ENCODE measurements around the gene AKNA. TPM values are rescaled to one million over a fixed set of nuclear protein-coding genes. Genes with fewer than 3 reads are reported as not detected.
A peak's percentile ranks its signal among the peaks of the same experiment; 100 is the strongest.

Gene AKNA, protein sequence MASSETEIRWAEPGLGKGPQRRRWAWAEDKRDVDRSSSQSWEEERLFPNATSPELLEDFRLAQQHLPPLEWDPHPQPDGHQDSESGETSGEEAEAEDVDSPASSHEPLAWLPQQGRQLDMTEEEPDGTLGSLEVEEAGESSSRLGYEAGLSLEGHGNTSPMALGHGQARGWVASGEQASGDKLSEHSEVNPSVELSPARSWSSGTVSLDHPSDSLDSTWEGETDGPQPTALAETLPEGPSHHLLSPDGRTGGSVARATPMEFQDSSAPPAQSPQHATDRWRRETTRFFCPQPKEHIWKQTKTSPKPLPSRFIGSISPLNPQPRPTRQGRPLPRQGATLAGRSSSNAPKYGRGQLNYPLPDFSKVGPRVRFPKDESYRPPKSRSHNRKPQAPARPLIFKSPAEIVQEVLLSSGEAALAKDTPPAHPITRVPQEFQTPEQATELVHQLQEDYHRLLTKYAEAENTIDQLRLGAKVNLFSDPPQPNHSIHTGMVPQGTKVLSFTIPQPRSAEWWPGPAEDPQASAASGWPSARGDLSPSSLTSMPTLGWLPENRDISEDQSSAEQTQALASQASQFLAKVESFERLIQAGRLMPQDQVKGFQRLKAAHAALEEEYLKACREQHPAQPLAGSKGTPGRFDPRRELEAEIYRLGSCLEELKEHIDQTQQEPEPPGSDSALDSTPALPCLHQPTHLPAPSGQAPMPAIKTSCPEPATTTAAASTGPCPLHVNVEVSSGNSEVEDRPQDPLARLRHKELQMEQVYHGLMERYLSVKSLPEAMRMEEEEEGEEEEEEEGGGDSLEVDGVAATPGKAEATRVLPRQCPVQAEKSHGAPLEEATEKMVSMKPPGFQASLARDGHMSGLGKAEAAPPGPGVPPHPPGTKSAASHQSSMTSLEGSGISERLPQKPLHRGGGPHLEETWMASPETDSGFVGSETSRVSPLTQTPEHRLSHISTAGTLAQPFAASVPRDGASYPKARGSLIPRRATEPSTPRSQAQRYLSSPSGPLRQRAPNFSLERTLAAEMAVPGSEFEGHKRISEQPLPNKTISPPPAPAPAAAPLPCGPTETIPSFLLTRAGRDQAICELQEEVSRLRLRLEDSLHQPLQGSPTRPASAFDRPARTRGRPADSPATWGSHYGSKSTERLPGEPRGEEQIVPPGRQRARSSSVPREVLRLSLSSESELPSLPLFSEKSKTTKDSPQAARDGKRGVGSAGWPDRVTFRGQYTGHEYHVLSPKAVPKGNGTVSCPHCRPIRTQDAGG (N-terminal part only)
- 10 to 100 TPM in 2 of 4 donors, 1 to 10 TPM in 2; 3.4 to 22.0 (median 12.8) TPM for polyA plus RNA-seq
- long read RNA-seq, donor 1, partial matches to known transcripts, result 0 of 1 reads
- long read RNA-seq, donor 1, other reads (novel, unspliced or antisense), result 0 of 1 reads
- long read RNA-seq, donor 2, result 0 reads
- long read RNA-seq, donor 3, partial matches to known transcripts, result 6 of 6 reads
- long read RNA-seq, donor 3, other reads (novel, unspliced or antisense), result 0 of 6 reads
- long read RNA-seq, donor 4, result 0 reads
- long read RNA-seq, donor 5, result 0 reads
- long read RNA-seq, donor 6, result 0 reads
- long read RNA-seq, donor 7, result 0 reads
- long read RNA-seq, donor 8, full-length matches to known transcripts, result 1 of 1 reads
- long read RNA-seq, donor 8, partial matches to known transcripts, result 0 of 1 reads
- long read RNA-seq, donor 8, other reads (novel, unspliced or antisense), result 0 of 1 reads
- long read RNA-seq, donor 9, result 0 reads
- long read RNA-seq, donor 10, partial matches to known transcripts, result 6 of 8 reads
- long read RNA-seq, donor 10, other reads (novel, unspliced or antisense), result 0 of 8 reads

DNA sequence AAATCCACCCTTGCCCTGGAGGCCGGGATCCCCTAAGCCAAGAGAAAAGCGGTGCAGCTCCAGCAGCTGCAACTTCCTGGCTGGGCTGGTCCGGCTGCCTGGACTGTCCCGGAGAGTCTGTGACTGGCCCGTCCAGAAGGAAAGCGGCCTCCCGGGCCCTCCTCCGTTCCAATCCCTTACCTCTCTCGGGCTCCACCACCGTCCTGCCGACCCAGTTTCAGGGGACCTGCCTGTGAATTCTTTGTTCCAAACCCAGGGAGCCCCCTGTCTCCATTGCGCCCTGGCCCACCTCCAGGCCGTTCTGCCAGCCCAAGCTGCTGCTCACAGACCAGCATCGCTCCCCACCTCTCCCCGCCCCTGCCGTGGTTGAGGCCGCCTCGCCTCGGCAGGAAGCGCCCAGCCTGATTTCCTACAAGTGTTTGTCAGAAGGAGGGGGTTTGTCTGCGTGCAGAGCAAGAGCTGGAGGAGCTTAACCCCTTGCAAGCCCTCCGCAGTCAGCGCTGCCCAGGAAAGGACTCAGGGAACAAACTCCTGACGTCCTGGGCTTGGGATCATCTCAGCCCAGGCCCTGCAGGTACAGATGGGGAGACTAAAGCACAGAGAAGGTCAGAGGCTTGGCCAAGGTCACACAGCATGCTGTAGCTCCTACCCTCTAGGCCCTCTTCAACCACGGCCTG lies at the start of gene AKNA:
TSS of gene AKNA (minus strand) at position 303 of the 677 bp plus-strand sequence. CDS start 6,649 bp downstream, outside the sequence.
- peak within 1 kb of the TSS; percentile 45 to 89 (median 64) for H3K4me3 ChIP-seq (ENCODE audit: low read depth in 1 of 3, low read length in 3 of 3)
- H3K27me3 ChIP-seq (ENCODE audit: control insufficient read depth in 3 of 3, insufficient read depth in 3 of 3, low read length in 3 of 3), result no peaks in the 10 kb centered on the region
- no peak for FAIRE-seq
- peaks cover 0 to 18% (median 0%) of the 10 kb centered on the region in 3 donors for H3K36me3 ChIP-seq (ENCODE audit: control insufficient read depth in 3 of 3, insufficient read depth in 2 of 3, low read depth in 1 of 3, low read length in 3 of 3)
- H3K9me3 ChIP-seq (ENCODE audit: control insufficient read depth in 2 of 2, insufficient read depth in 1 of 2, low read depth in 1 of 2, low read length in 1 of 2), result no peaks in the 10 kb centered on the region
- H3K27ac ChIP-seq (ENCODE audit: low read depth in 1 of 3, low read length in 2 of 3), result peak within 1 kb of the TSS; percentile 66 to 83 (median 77)
- peaks cover 0 to 53% (median 12%) of the 10 kb centered on the region in 3 donors for H3K4me1 ChIP-seq (ENCODE audit: control insufficient read depth in 3 of 3, insufficient read depth in 2 of 3, low read depth in 1 of 3, low read length in 2 of 3)
- 10 to 27% (median 24%) methylated on average over 25 of the region's 25 CpGs for WGBS, 3 donors
- DNase-seq, result peak; percentile 68 to 76

DNA sequence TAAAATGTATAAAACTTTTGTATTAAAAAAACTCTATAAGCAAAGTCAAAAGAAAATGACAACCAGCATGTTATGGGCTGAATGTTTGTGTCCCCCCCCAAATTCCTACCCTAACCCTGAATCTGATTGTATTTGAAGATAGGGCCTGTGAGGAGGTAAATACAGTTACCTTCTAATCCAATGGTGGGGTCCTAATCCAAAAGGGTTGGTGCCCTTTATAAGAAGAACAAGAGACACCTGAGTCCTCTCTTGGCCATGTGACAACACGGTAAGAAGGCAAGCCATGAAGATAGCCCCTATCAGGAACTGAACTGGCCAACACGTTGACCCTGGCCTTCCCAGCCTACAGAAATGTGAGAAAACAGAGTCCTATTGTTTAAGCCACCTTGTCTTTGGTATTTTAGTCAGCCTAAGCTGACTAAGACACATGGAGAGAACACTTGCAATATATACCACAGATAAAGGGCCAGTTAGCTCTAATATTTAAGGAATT lies 49.7 kb upstream of the AKNA start:
- DNase-seq (no peak), FAIRE-seq (no peak)
- 53 to 72% (median 57%) methylated on average over 2 of the region's 2 CpGs for WGBS, 3 donors
- H3K27me3 ChIP-seq (ENCODE audit: control insufficient read depth in 3 of 3, insufficient read depth in 3 of 3, low read length in 3 of 3), result no peaks in the 10 kb centered on the region
- H3K36me3 ChIP-seq (ENCODE audit: control insufficient read depth in 3 of 3, insufficient read depth in 2 of 3, low read depth in 1 of 3, low read length in 3 of 3), result peaks cover 0 to 3% (median 0%) of the 10 kb centered on the region in 3 donors
- no peaks in the 10 kb centered on the region for H3K4me1 ChIP-seq (ENCODE audit: control insufficient read depth in 3 of 3, insufficient read depth in 2 of 3, low read depth in 1 of 3, low read length in 2 of 3)
- H3K27ac ChIP-seq (ENCODE audit: low read depth in 1 of 3, low read length in 2 of 3), result no peak overlapping the region
- no peak overlapping the region for H3K4me3 ChIP-seq (ENCODE audit: low read depth in 1 of 3, low read length in 3 of 3)
- H3K9me3 ChIP-seq (ENCODE audit: control insufficient read depth in 2 of 2, insufficient read depth in 1 of 2, low read depth in 1 of 2, low read length in 1 of 2), result no peaks in the 10 kb centered on the region

DNA sequence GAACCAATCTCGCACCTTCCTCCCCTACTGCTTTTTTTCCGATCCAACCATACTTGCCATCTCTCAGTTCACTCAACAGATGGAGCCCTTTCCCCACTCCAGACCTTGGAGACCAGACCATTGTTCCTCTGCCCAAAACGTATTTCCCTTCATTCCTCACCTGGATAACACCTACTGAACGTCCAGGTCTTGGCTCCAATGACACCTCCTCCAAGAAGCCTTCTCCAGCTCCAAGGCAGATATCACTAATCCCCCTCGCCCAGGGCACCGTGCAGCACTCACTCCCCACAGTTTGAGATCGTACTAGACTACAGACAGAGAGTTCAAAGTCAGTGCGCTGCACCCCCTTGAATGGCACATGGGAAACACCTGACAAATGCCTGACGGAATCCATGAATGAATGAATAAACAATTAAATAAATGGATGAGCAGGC lies 47.1 kb upstream of the AKNA start:
- no peak for FAIRE-seq
- no peaks in the 10 kb centered on the region for H3K9me3 ChIP-seq (ENCODE audit: control insufficient read depth in 2 of 2, insufficient read depth in 1 of 2, low read depth in 1 of 2, low read length in 1 of 2)
- DNase-seq, result peak; percentile 41 to 46
- H3K27ac ChIP-seq (ENCODE audit: low read depth in 1 of 3, low read length in 2 of 3), result no peak overlapping the region
- WGBS, 3 donors, result 20 to 45% (median 32%) methylated on average over 9 of the region's 9 CpGs
- H3K36me3 ChIP-seq (ENCODE audit: control insufficient read depth in 3 of 3, insufficient read depth in 2 of 3, low read depth in 1 of 3, low read length in 3 of 3), result peaks cover 0 to 3% (median 0%) of the 10 kb centered on the region in 3 donors
- H3K4me1 ChIP-seq (ENCODE audit: control insufficient read depth in 3 of 3, insufficient read depth in 2 of 3, low read depth in 1 of 3, low read length in 2 of 3), result no peaks in the 10 kb centered on the region
- H3K27me3 ChIP-seq (ENCODE audit: control insufficient read depth in 3 of 3, insufficient read depth in 3 of 3, low read length in 3 of 3), result no peaks in the 10 kb centered on the region
- H3K4me3 ChIP-seq (ENCODE audit: low read depth in 1 of 3, low read length in 3 of 3), result no peak overlapping the region

DNA sequence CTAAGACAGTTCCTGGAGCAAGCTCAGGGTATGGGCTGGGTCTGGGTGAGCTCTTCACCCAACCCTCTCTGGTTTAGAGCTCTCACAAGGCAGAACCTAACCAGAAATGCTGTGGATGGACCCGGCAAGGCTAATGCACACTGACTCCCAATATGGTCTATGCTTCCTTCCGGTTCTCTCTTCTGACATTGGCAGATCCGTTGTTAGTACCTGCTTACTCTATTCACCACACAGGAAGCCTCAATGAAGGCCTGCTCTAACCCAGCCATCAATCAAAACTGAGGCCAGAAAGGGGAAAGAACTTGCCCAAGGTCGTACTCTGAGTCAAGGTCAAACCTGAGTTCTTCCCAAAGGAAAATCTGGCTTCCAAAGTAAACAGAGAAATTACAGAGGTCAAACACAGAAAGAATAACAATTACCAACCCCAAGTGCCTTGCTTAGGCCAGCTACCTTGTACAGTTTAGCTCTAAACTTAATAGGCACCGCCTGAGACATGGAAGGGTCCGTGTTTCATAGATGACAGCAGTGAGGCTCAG lies 46.0 kb upstream of the AKNA start:
- Histone ChIP-seq H3K27ac (ENCODE audit: low read depth in 1 of 3, low read length in 2 of 3) (no peak overlapping the region), H3K9me3 (ENCODE audit: control insufficient read depth in 2 of 2, insufficient read depth in 1 of 2, low read depth in 1 of 2, low read length in 1 of 2) (no peaks in the 10 kb centered on the region), H3K36me3 (ENCODE audit: control insufficient read depth in 3 of 3, insufficient read depth in 2 of 3, low read depth in 1 of 3, low read length in 3 of 3) (peaks cover 0 to 7% (median 0%) of the 10 kb centered on the region in 3 donors), H3K4me1 (ENCODE audit: control insufficient read depth in 3 of 3, insufficient read depth in 2 of 3, low read depth in 1 of 3, low read length in 2 of 3) (no peaks in the 10 kb centered on the region), H3K4me3 (ENCODE audit: low read depth in 1 of 3, low read length in 3 of 3) (no peak overlapping the region), H3K27me3 (ENCODE audit: control insufficient read depth in 3 of 3, insufficient read depth in 3 of 3, low read length in 3 of 3) (no peaks in the 10 kb centered on the region)
- FAIRE-seq, result no peak
- WGBS, 3 donors, result 56 to 68% (median 65%) methylated on average over 6 of the region's 6 CpGs
- no peak for DNase-seq

- Histone ChIP-seq H3K27me3 (ENCODE audit: control insufficient read depth in 3 of 3, insufficient read depth in 3 of 3, low read length in 3 of 3) (no peaks in the 10 kb centered on the region), H3K27ac (ENCODE audit: low read depth in 1 of 3, low read length in 2 of 3) (no peak overlapping the region), H3K36me3 (ENCODE audit: control insufficient read depth in 3 of 3, insufficient read depth in 2 of 3, low read depth in 1 of 3, low read length in 3 of 3) (peaks cover 0 to 7% (median 0%) of the 10 kb centered on the region in 3 donors), H3K9me3 (ENCODE audit: control insufficient read depth in 2 of 2, insufficient read depth in 1 of 2, low read depth in 1 of 2, low read length in 1 of 2) (no peaks in the 10 kb centered on the region), H3K4me1 (ENCODE audit: control insufficient read depth in 3 of 3, insufficient read depth in 2 of 3, low read depth in 1 of 3, low read length in 2 of 3) (no peaks in the 10 kb centered on the region), H3K4me3 (ENCODE audit: low read depth in 1 of 3, low read length in 3 of 3) (no peak overlapping the region)
- 92 to 93% (median 92%) methylated on average over 15 of the region's 15 CpGs for WGBS, 3 donors
- DNase-seq (no peak), FAIRE-seq (no peak)
Measured at GRCh38 chr9:114433086-114433485, 45.3 kb upstream of the AKNA start.

GRCh38 chr9:114432323-114433067 lies 44.7 kb upstream of the AKNA start:
- 76 to 81% (median 79%) methylated on average over 6 of the region's 6 CpGs for WGBS, 3 donors
- no peak overlapping the region for H3K27ac ChIP-seq (ENCODE audit: low read depth in 1 of 3, low read length in 2 of 3)
- no peaks in the 10 kb centered on the region for H3K9me3 ChIP-seq (ENCODE audit: control insufficient read depth in 2 of 2, insufficient read depth in 1 of 2, low read depth in 1 of 2, low read length in 1 of 2)
- no peaks in the 10 kb centered on the region for H3K27me3 ChIP-seq (ENCODE audit: control insufficient read depth in 3 of 3, insufficient read depth in 3 of 3, low read length in 3 of 3)
- H3K4me1 ChIP-seq (ENCODE audit: control insufficient read depth in 3 of 3, insufficient read depth in 2 of 3, low read depth in 1 of 3, low read length in 2 of 3), result no peaks in the 10 kb centered on the region
- DNase-seq (no peak), FAIRE-seq (no peak)
- peaks cover 0 to 7% (median 0%) of the 10 kb centered on the region in 3 donors for H3K36me3 ChIP-seq (ENCODE audit: control insufficient read depth in 3 of 3, insufficient read depth in 2 of 3, low read depth in 1 of 3, low read length in 3 of 3)
- H3K4me3 ChIP-seq (ENCODE audit: low read depth in 1 of 3, low read length in 3 of 3), result no peak overlapping the region
